AG04449 (cell line): ENCODE data around the gene DOCK7.

Experiments used
- CTCF ChIA-PET: fragments of 350-600 bp; formaldehyde crosslinking; extraction: SDS; loops from one replicate; lab custom pipeline; 2021; ENCODE audit warnings: antibody characterized with exemption; lab: Yijun Ruan, JAX
- POLR2A ChIA-PET: fragments of 400-600, 350-600 bp; formaldehyde crosslinking; extraction: SDS; loops from one replicate; lab custom pipeline; 2020; ENCODE audit warnings: antibody characterized with exemption, inconsistent platforms; lab: Yijun Ruan, JAX
- DNase-seq: peaks from one replicate; pipeline ENCODE4 v3.0.0-alpha.2; 2010; ENCODE audit warnings: low read depth, low spot score
- H3K4me3 ChIP-seq: 2 replicates; pipeline ENCODE4 v1.5.1; 2011; ENCODE audit warnings: low read depth, mild to moderate bottlenecking, control low read depth, low read length
- CTCF ChIP-seq: IDR thresholded peaks from one replicate; pipeline ENCODE4 v1.5.1; 2011; ENCODE audit warnings: mild to moderate bottlenecking, moderate library complexity, low read length, control low read depth, inconsistent platforms; ENCODE audit not compliant: insufficient read depth; ENCODE audit errors: missing control alignments

Gene DOCK7

GRCh38 chr1:62435231-62436038, 252.8 kb downstream of the DOCK7 start:
- no peak for TF ChIP-seq CTCF
- peak overlapping the region; percentile 89 for H3K4me3 ChIP-seq
- DNase-seq, result no peak
- ChIA-PET CTCF (interaction anchor here (0.6 to 1.6 kb wide), 5 partner anchors 257 to 311 kb away, joined by 3 to 13 read pairs (median 3); no protein-coding TSS in a partner anchor), POLR2A (no interaction called here)

GRCh38 chr1:62434618-62435001, 253.6 kb downstream of the DOCK7 start:
- H3K4me3 ChIP-seq, result no peak overlapping the region
- CTCF ChIA-PET, result interaction anchor here (1.2 to 1.6 kb wide), 2 partner anchors 256 to 259 kb away, joined by 3 to 13 read pairs; no protein-coding TSS in a partner anchor
- no peak for DNase-seq
- no peak for TF ChIP-seq CTCF
- POLR2A ChIA-PET, result no interaction called here

GRCh38 chr1:62433861-62434617, 254.1 kb downstream of the DOCK7 start:
- no peak for TF ChIP-seq CTCF
- H3K4me3 ChIP-seq, result no peak overlapping the region
- no peak for DNase-seq
- POLR2A ChIA-PET, result no interaction called here
- CTCF ChIA-PET, result interaction anchor here (1.6 kb wide), 1 partner anchor 258 kb away, joined by 13 read pairs; no protein-coding TSS in a partner anchor

GRCh38 chr1:62429581-62429980, 258.6 kb downstream of the DOCK7 start:
- ChIA-PET POLR2A (no interaction called here), CTCF (interaction anchor here (1.4 kb wide), 1 partner anchor 317 kb away, joined by 4 read pairs; no protein-coding TSS in a partner anchor)
- DNase-seq, result no peak
- no peak for TF ChIP-seq CTCF
- no peak overlapping the region for H3K4me3 ChIP-seq

GRCh38 chr1:62428351-62428750, 259.8 kb downstream of the DOCK7 start:
- ChIA-PET CTCF (no interaction called here), POLR2A (no interaction called here)
- TF ChIP-seq CTCF, result no peak
- no peak overlapping the region for H3K4me3 ChIP-seq
- no peak for DNase-seq

- no peak for TF ChIP-seq CTCF
- ChIA-PET CTCF (interaction anchor here (0.9 to 1.3 kb wide), 2 partner anchors 251 to 344 kb away, joined by 3 to 4 read pairs; no protein-coding TSS in a partner anchor), POLR2A (no interaction called here)
- H3K4me3 ChIP-seq, result no peak overlapping the region
- DNase-seq, result no peak
Measured at GRCh38 chr1:62426794-62427193, 261.4 kb downstream of the DOCK7 start.
